Endothelial cell of umbilical vein (primary cell): ENCODE data around the gene CNTNAP1.

ENCODE experiments used
- EZH2 ChIP-seq: IDR thresholded peaks from 2 replicates; pipeline ENCODE4 v1.6.1; 2012; ENCODE audit warnings: borderline replicate concordance, low read depth, mild to moderate bottlenecking, moderate library complexity, low read length, inconsistent platforms; ENCODE audit not compliant: severe bottlenecking
- FOS ChIP-seq: IDR thresholded peaks from 2 replicates; pipeline ENCODE4 v1.6.1; 2011; ENCODE audit warnings: mild to moderate bottlenecking, low read length, moderate library complexity, borderline replicate concordance; ENCODE audit not compliant: insufficient read depth
- GATA2 ChIP-seq: IDR thresholded peaks from 2 replicates; pipeline ENCODE4 v1.7.0; 2011; ENCODE audit warnings: low read depth, mild to moderate bottlenecking, moderate library complexity, mixed read lengths, low read length; ENCODE audit not compliant: insufficient read length, insufficient read depth
- MYC ChIP-seq: IDR thresholded peaks from one replicate; pipeline ENCODE4 v1.6.1; 2011; ENCODE audit warnings: mild to moderate bottlenecking, low read depth, low read length
- POLR2A ChIP-seq: IDR thresholded peaks from 2 replicates; pipeline ENCODE4 v1.6.1; 2012; ENCODE audit warnings: low read depth, mild to moderate bottlenecking, control low read depth, low read length
- POLR2AphosphoS5 ChIP-seq: IDR thresholded peaks from 2 replicates; pipeline ENCODE4 v1.6.1; 2012; ENCODE audit warnings: low read depth, mild to moderate bottlenecking, control low read depth, low read length, moderate library complexity; ENCODE audit not compliant: insufficient read depth
- TF ChIP-seq, protein P1 (sequence below), 2 donors: IDR thresholded peaks; 1 replicate in 1 of 2; 2 replicates in 1 of 2; pipeline ENCODE4 v1.5.1; 2011; ENCODE audit warnings: low read length in 2 of 2, mild to moderate bottlenecking in 2 of 2, moderate library complexity in 2 of 2, control low read depth in 1 of 2, inconsistent platforms in 1 of 2, low read depth in 1 of 2; ENCODE audit not compliant: insufficient read depth in 1 of 2; ENCODE audit errors: extremely low read depth in 1 of 2
- TF ChIP-seq, protein P2 (sequence below): IDR thresholded peaks from 2 replicates; pipeline ENCODE4 v1.6.1; 2011; ENCODE audit not compliant: insufficient read depth, insufficient read length

DNA sequence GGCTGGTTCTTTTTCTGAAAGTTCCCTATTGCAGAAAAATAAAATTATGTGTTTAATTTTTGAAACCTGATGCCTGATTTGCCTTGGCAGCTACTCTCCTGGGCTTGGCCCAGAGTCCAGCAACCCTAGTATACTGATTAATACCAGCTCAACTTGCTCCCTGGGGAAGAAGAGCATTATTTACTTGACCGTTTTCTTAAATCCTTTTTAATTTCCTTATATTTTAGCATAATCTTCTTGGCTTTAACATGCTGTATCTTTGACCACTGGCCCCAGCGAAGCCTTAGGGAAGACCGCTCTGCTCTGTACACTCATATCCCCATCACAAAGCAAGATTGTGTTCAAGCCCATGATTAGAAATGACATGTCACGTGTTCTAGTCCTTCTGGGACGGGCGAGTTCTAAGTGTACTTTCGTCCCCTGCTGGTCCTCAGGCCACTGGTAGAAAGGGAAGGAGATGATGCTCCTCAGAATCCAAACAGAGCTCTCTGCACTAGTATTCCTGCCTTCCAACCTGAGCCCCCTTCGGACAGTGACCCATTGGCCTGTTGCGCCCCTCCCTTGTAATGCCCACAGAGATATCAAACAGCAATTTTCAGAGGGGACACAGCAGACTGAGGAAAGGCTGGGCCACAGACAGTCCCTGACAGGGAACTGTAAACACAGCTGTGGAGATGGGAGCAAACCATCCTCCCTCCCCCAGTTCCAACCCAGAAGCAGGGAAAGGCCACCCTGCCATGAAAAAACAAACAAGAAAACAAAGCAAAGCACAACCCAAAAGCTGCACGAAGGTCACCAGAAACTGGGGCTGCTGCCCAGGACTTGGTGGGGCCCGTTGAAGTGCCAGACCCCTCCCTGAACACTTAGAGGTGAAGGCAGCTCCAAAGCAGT, 66.8 kb downstream of the CNTNAP1 start:
- TF ChIP-seq, protein P1, sequence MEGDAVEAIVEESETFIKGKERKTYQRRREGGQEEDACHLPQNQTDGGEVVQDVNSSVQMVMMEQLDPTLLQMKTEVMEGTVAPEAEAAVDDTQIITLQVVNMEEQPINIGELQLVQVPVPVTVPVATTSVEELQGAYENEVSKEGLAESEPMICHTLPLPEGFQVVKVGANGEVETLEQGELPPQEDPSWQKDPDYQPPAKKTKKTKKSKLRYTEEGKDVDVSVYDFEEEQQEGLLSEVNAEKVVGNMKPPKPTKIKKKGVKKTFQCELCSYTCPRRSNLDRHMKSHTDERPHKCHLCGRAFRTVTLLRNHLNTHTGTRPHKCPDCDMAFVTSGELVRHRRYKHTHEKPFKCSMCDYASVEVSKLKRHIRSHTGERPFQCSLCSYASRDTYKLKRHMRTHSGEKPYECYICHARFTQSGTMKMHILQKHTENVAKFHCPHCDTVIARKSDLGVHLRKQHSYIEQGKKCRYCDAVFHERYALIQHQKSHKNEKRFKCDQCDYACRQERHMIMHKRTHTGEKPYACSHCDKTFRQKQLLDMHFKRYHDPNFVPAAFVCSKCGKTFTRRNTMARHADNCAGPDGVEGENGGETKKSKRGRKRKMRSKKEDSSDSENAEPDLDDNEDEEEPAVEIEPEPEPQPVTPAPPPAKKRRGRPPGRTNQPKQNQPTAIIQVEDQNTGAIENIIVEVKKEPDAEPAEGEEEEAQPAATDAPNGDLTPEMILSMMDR (IDR thresholded peaks at IDR 0.05; ENCODE audit: extremely low read depth in 1 of 2, insufficient read depth in 1 of 2, low read depth in 1 of 2, low read length in 2 of 2), result no peak
- TF ChIP-seq POLR2A, result no peak
- no peak for TF ChIP-seq GATA2
- no peak for TF ChIP-seq FOS
- TF ChIP-seq EZH2, result no peak
- TF ChIP-seq, protein P2, sequence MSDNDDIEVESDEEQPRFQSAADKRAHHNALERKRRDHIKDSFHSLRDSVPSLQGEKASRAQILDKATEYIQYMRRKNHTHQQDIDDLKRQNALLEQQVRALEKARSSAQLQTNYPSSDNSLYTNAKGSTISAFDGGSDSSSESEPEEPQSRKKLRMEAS, result no peak
- TF ChIP-seq POLR2AphosphoS5, result no peak
- no peak for TF ChIP-seq MYC
